ENCODE data around the gene PARD6G. TPM values are rescaled to one million over a fixed set of nuclear protein-coding genes. Genes with fewer than 3 reads are reported as not detected.

PARD6G gene
- total and polyA plus RNA-seq, 2 experiments from 2014 or later, result 0.22 to 0.53 TPM

- Histone ChIP-seq H3F3A (ENCODE audit: insufficient read depth) (no peaks in the 10 kb centered on the region), H3K36me3 (ENCODE audit: low read depth) (no peaks in the 10 kb centered on the region), H3K4me3 (no peak overlapping the region), H3K27ac (no peak overlapping the region), H3K79me2 (ENCODE audit: insufficient read depth) (no peaks in the 10 kb centered on the region), H3K9me3 (ENCODE audit: low read depth) (no peaks in the 10 kb centered on the region), H3K4me1 (ENCODE audit: insufficient read depth) (no peaks in the 10 kb centered on the region), H3K4me2 (ENCODE audit: unreplicated experiment) (no peak overlapping the region), H3K9ac (no peak overlapping the region), H2AFZ (no peak overlapping the region), H3K9me2 (ENCODE audit: insufficient read depth) (no peaks in the 10 kb centered on the region), H3K27me3 (replicated peaks; ENCODE audit: insufficient read depth) (no peaks in the 10 kb centered on the region), H4K20me1 (ENCODE audit: insufficient read depth) (no peaks in the 10 kb centered on the region)
- TF ChIP-seq EZH2 (IDR thresholded peaks at IDR 0.05; ENCODE audit: insufficient read depth, poor library complexity, severe bottlenecking), result no peak
- DNase-seq, result peak; percentile 56
- in situ Hi-C loops (cut with MboI), result no loop called here
- WGBS, 2 experiments (ENCODE audit: low coverage in 1 of 2, low lambda C conversion rate in 2 of 2, missing lambda C conversion rate in 2 of 2), result 71 to 79% methylated on average over 6 of the region's 6 CpGs
Measured at GRCh38 chr18:80154293-80154692, 93.0 kb downstream of the PARD6G start.

GRCh38 chr18:80149667-80150066 lies 97.6 kb downstream of the PARD6G start:
- no peak overlapping the region for H3K27ac ChIP-seq
- H3F3A ChIP-seq (ENCODE audit: insufficient read depth), result peaks cover 6% of the 10 kb centered on the region; the same call in 1 of the 2 replicates
- H3K9ac ChIP-seq, result no peak overlapping the region
- no peaks in the 10 kb centered on the region for H3K36me3 ChIP-seq (ENCODE audit: low read depth)
- H2AFZ ChIP-seq, result no peak overlapping the region
- no peaks in the 10 kb centered on the region for H3K9me2 ChIP-seq (ENCODE audit: insufficient read depth)
- no peak overlapping the region for H3K4me2 ChIP-seq (ENCODE audit: unreplicated experiment)
- no peak for DNase-seq
- no peak for TF ChIP-seq EZH2 (IDR thresholded peaks at IDR 0.05; ENCODE audit: insufficient read depth, poor library complexity, severe bottlenecking)
- no peak for TF ChIP-seq EZH2phosphoT487 (IDR thresholded peaks at IDR 0.05; ENCODE audit: insufficient read depth, low read depth)
- H3K9me3 ChIP-seq (ENCODE audit: low read depth), result no peaks in the 10 kb centered on the region
- no peak overlapping the region for H3K4me3 ChIP-seq
- H4K20me1 ChIP-seq (ENCODE audit: insufficient read depth), result no peaks in the 10 kb centered on the region
- H3K4me1 ChIP-seq (ENCODE audit: insufficient read depth), result no peaks in the 10 kb centered on the region
- in situ Hi-C loops (cut with MboI), result no loop called here
- no peaks in the 10 kb centered on the region for H3K79me2 ChIP-seq (ENCODE audit: insufficient read depth)
- H3K27me3 ChIP-seq (replicated peaks; ENCODE audit: insufficient read depth), result no peaks in the 10 kb centered on the region

- no peaks in the 10 kb centered on the region for H4K20me1 ChIP-seq (ENCODE audit: insufficient read depth)
- in situ Hi-C loops (cut with MboI), result no loop called here
- H3K27ac ChIP-seq, result peak overlapping the region; percentile 54
- H2AFZ ChIP-seq, result peak overlapping the region; percentile 89
- H3K4me1 ChIP-seq (ENCODE audit: insufficient read depth), result peaks cover 4% of the 10 kb centered on the region; the same call in 1 of the 2 replicates
- 52 to 58% methylated on average over 34 of the region's 34 CpGs for WGBS, 2 experiments (ENCODE audit: low coverage in 1 of 2, low lambda C conversion rate in 2 of 2, missing lambda C conversion rate in 2 of 2)
- no peaks in the 10 kb centered on the region for H3K9me3 ChIP-seq (ENCODE audit: low read depth)
- peaks cover 8% of the 10 kb centered on the region; the same call in 1 of the 2 replicates for H3F3A ChIP-seq (ENCODE audit: insufficient read depth)
- DNase-seq, result peak; percentile 50
- H3K9me2 ChIP-seq (ENCODE audit: insufficient read depth), result no peaks in the 10 kb centered on the region
- TF ChIP-seq EZH2 (IDR thresholded peaks at IDR 0.05; ENCODE audit: insufficient read depth, poor library complexity, severe bottlenecking) (no peak), EZH2phosphoT487 (IDR thresholded peaks at IDR 0.05; ENCODE audit: insufficient read depth, low read depth) (no peak)
- H3K9ac ChIP-seq, result peak overlapping the region; percentile 73
- H3K27me3 ChIP-seq (replicated peaks; ENCODE audit: insufficient read depth), result no peaks in the 10 kb centered on the region
- no peaks in the 10 kb centered on the region for H3K36me3 ChIP-seq (ENCODE audit: low read depth)
- H3K79me2 ChIP-seq (ENCODE audit: insufficient read depth), result no peaks in the 10 kb centered on the region
- peak overlapping the region; percentile 82 for H3K4me3 ChIP-seq
- H3K4me2 ChIP-seq (ENCODE audit: unreplicated experiment), result peak overlapping the region; percentile 70
Measured at GRCh38 chr18:80148326-80149199, 98.8 kb downstream of the PARD6G start.

GRCh38 chr18:80147418-80148325 lies 99.6 kb downstream of the PARD6G start:
- peak overlapping the region; percentile 89 for H2AFZ ChIP-seq
- peaks cover 16% of the 10 kb centered on the region; the same call in 1 of the 2 replicates for H3F3A ChIP-seq (ENCODE audit: insufficient read depth)
- no peak for TF ChIP-seq EZH2phosphoT487 (IDR thresholded peaks at IDR 0.05; ENCODE audit: insufficient read depth, low read depth)
- H3K27me3 ChIP-seq (replicated peaks; ENCODE audit: insufficient read depth), result no peaks in the 10 kb centered on the region
- H3K9me2 ChIP-seq (ENCODE audit: insufficient read depth), result no peaks in the 10 kb centered on the region
- in situ Hi-C loops (cut with MboI), result no loop called here
- DNase-seq, result peak; percentile 84
- no peaks in the 10 kb centered on the region for H3K79me2 ChIP-seq (ENCODE audit: insufficient read depth)
- peak overlapping the region; percentile 82 for H3K4me3 ChIP-seq
- H3K9me3 ChIP-seq (ENCODE audit: low read depth), result no peaks in the 10 kb centered on the region
- peak overlapping the region; percentile 54 for H3K27ac ChIP-seq
- H3K9ac ChIP-seq, result peak overlapping the region; percentile 73
- H3K36me3 ChIP-seq (ENCODE audit: low read depth), result no peaks in the 10 kb centered on the region
- H3K4me2 ChIP-seq (ENCODE audit: unreplicated experiment), result peak overlapping the region; percentile 70
- 53 to 57% methylated on average over 46 to 52 of the region's 52 CpGs for WGBS, 2 experiments (ENCODE audit: low coverage in 1 of 2, low lambda C conversion rate in 2 of 2, missing lambda C conversion rate in 2 of 2)
- peaks cover 10% of the 10 kb centered on the region; the same call in 1 of the 2 replicates for H3K4me1 ChIP-seq (ENCODE audit: insufficient read depth)
- H4K20me1 ChIP-seq (ENCODE audit: insufficient read depth), result no peaks in the 10 kb centered on the region

Measured in GM23248 (cell line).